Measurements from ENCODE around the gene CTSC.

GRCh38 chr11:88306785-88307184 is 30.8 kb downstream of the CTSC start:
- TF ChIP-seq CTCF (IDR thresholded peaks at IDR 0.05; ENCODE audit: insufficient read depth, low read length, poor library complexity, severe bottlenecking) (no peak), EZH2phosphoT487 (conservative IDR thresholded peaks at IDR 0.05; ENCODE audit: low read length) (no peak)
